Lung (tissue), 12 donors: ENCODE results near the gene ING1. TPM values are rescaled to one million over a fixed set of nuclear protein-coding genes. Genes with fewer than 3 reads are reported as not detected.

Source experiments
- ATAC-seq: fragments of 200-7000 bp; cut with Tn5 transposase; one replicate; pipeline ENCODE4 v1.9.1; 2020; ENCODE audit warnings: moderate number of reproducible peaks; ENCODE audit not compliant: insufficient read depth, low FRiP score
- DNase-seq, 3 donors: peaks; one replicate each; pipeline ENCODE4 v3.0.0-alpha.2; 2013 to 2017
- H3K27ac ChIP-seq, 2 donors: one replicate each; pipeline ENCODE4 v1.5.1; 2013; ENCODE audit warnings: mild to moderate bottlenecking in 2 of 2, moderate library complexity in 2 of 2, control low read depth in 1 of 2, inconsistent platforms in 1 of 2, low read depth in 1 of 2, low read length in 1 of 2
- H3K27me3 ChIP-seq, 3 donors: one replicate each; pipeline ENCODE4 v1.5.1; 2013; ENCODE audit warnings: low read length in 2 of 3; ENCODE audit not compliant: control insufficient read depth in 3 of 3, insufficient read depth in 3 of 3
- H3K36me3 ChIP-seq, 4 donors: one replicate each; pipeline ENCODE4 v1.5.1; 2013; ENCODE audit warnings: low read length in 4 of 4, mild to moderate bottlenecking in 1 of 4, moderate library complexity in 1 of 4; ENCODE audit not compliant: control insufficient read depth in 4 of 4, insufficient read depth in 4 of 4
- H3K4me1 ChIP-seq, 5 donors: one replicate each; pipeline ENCODE4 v1.5.1; 2013; ENCODE audit warnings: low read length in 5 of 5, mild to moderate bottlenecking in 2 of 5, moderate library complexity in 1 of 5; ENCODE audit not compliant: control insufficient read depth in 5 of 5, insufficient read depth in 5 of 5
- H3K4me3 ChIP-seq: one replicate; pipeline ENCODE4 v1.5.1; 2013; ENCODE audit warnings: mild to moderate bottlenecking, control low read depth, moderate library complexity
- H3K9ac ChIP-seq, 2 donors: one replicate each; pipeline ENCODE4 v1.5.1; 2013; ENCODE audit warnings: low read length in 2 of 2, control low read depth in 1 of 2; ENCODE audit not compliant: insufficient read depth in 1 of 2
- H3K9me3 ChIP-seq, 4 donors: one replicate each; pipeline ENCODE4 v1.5.1; 2013; ENCODE audit warnings: low read length in 3 of 4, mild to moderate bottlenecking in 1 of 4, moderate library complexity in 1 of 4; ENCODE audit not compliant: control insufficient read depth in 4 of 4, insufficient read depth in 3 of 4
- WGBS, 2 donors: extraction: QIAGEN DNeasy Blood & Tissue Kit; methylation state at CpG; one replicate each; pipeline ENCODE4 v1.1.7; 2013; 5-methylcytosine and 5-hydroxymethylcytosine counted together
- polyA plus RNA-seq, 2 donors: library from polyadenylated mRNA; stranded (reverse); fragments of 200-250 nt; gene quantifications; one replicate each; pipeline ENCODE4 v1.2.1, GENCODE V29; 2013
- total RNA-seq, 2 donors: library from RNA; depleted of rRNA in 1 of 2; stranded (reverse); fragments of >200 nt in 1 of 2; gene quantifications; one replicate each; pipeline ENCODE4 v1.2.1, GENCODE V29; 2014 to 2021
- TF ChIP-seq, protein P1 (sequence below): IDR thresholded peaks from 2 replicates; pipeline ENCODE4 v1.5.1; 2012; ENCODE audit warnings: mild to moderate bottlenecking; ENCODE audit errors: control extremely low read depth, extremely low read depth
- donor health status: control.
- donor health status: control.
- donor health status: Bipolar disorder and iron deficiency.
- donor health status: healthy.
- donor health status: DM: yes; HTN: yes; CAD: no.

ING1 gene
- total and polyA plus RNA-seq, 4 donors: 8.8 to 20.6 (median 17.1) TPM

DNA sequence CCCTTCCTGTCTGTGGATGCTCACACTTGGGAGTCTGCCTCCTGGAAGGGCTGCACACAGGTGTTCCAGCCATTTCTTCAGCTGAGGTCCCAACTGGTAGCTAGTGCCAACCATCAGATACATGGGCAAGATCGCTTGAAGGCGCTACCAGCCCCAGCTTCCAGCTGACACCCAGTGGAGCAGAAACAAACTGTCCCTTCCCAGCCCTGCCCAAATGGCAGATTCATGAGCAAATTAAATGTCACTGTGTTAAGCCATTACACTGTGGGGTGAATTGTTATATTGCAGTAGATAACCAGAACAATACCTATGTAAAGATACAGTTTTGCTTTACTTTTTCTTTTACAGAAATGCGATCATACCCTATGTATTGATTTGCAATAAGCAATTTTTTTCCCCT lies 17.6 kb downstream of the ING1 start:
- WGBS, 2 donors: 96% methylated on average over 3 of the region's 3 CpGs
- DNase-seq (no peak), ATAC-seq (no peak)
- TF ChIP-seq, protein P1, sequence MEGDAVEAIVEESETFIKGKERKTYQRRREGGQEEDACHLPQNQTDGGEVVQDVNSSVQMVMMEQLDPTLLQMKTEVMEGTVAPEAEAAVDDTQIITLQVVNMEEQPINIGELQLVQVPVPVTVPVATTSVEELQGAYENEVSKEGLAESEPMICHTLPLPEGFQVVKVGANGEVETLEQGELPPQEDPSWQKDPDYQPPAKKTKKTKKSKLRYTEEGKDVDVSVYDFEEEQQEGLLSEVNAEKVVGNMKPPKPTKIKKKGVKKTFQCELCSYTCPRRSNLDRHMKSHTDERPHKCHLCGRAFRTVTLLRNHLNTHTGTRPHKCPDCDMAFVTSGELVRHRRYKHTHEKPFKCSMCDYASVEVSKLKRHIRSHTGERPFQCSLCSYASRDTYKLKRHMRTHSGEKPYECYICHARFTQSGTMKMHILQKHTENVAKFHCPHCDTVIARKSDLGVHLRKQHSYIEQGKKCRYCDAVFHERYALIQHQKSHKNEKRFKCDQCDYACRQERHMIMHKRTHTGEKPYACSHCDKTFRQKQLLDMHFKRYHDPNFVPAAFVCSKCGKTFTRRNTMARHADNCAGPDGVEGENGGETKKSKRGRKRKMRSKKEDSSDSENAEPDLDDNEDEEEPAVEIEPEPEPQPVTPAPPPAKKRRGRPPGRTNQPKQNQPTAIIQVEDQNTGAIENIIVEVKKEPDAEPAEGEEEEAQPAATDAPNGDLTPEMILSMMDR: no peak
- Histone ChIP-seq H3K27me3 (no peaks in the 10 kb centered on the region), H3K9ac (no peak overlapping the region), H3K27ac (no peak overlapping the region), H3K36me3 (peaks cover 0 to 2% (median 0%) of the 10 kb centered on the region in 4 donors), H3K4me3 (no peak overlapping the region), H3K9me3 (no peaks in the 10 kb centered on the region), H3K4me1 (peaks cover 0 to 4% (median 0%) of the 10 kb centered on the region in 5 donors)

DNA sequence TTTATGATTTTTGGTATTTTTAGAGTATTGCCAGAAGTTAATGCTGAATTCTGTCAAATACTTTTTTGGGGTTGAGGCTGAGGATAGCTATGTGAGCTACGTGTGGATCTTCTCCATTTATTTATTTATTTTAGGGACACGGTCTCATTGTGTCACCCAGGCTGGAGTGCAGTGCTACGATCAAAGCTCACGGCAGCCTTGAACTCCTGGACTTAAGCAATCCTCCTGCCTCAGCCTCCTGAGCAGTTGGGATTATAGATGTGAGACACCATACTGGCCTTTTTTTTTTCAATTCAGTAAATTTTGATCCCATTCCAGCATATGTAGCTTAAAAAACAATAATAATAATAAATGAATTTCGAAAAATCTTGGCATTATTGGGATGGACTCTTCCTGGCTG lies 21.1 kb downstream of the ING1 start:
- Histone ChIP-seq H3K4me3 (no peak overlapping the region), H3K9ac (no peak overlapping the region), H3K36me3 (no peaks in the 10 kb centered on the region), H3K27me3 (no peaks in the 10 kb centered on the region), H3K4me1 (no peaks in the 10 kb centered on the region), H3K9me3 (peaks cover 0 to 4% (median under 1%) of the 10 kb centered on the region in 4 donors), H3K27ac (no peak overlapping the region)
- DNase-seq: no peak
- 93% methylated on average over 5 of the region's 5 CpGs for WGBS, 2 donors
- ATAC-seq: no peak
- TF ChIP-seq, protein P1: no peak

DNA sequence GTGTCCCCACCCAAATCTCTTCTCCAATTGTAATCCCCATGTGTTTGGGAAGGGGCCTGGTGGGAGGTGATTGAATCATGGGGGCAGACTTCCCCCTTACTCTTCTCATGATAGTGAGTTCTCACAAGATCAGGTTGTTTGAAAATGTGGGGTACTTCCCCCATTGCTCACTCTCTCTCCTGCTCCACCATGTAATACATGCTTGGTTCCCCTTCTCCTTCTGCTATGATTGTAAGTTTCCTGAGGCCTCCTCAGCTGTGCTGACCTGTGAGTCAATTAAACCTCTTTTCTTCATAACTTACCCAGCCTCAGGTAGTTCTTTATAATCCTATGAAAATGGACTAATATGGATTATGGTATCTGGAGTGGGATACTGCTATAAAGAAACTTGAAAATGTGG lies 24.1 kb downstream of the ING1 start:
- Histone ChIP-seq H3K36me3 (no peaks in the 10 kb centered on the region), H3K27me3 (no peaks in the 10 kb centered on the region)

More for the DNA sequence above, 24.1 kb downstream of the ING1 start:
- DNase-seq: no peak
- Histone ChIP-seq H3K9me3 (peaks cover 0 to 4% (median under 1%) of the 10 kb centered on the region in 4 donors), H3K27ac (no peak overlapping the region), H3K9ac (no peak overlapping the region), H3K4me3 (no peak overlapping the region), H3K4me1 (no peaks in the 10 kb centered on the region)
- TF ChIP-seq, protein P1: no peak
- ATAC-seq: no peak
